ENCODE results near the gene FGGY.

DNA sequence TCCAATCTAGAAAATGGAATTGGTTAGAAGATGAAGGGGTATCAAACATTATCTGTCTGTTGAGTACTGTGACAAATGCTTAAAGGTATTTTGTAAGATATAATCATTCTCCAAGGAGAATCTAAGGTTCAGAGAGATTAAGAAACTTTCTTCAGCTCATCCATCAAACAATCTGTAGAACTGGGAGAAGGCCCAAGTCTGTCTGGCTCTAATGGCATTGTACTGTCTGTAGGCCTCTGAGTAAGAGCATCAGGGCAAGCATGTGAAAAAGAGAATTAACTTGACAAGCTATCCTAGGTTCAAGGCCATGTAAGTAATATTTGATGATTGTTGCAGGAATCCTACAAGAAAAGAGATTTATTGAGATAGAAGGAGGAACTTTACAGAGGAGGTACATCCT lies 5.3 kb upstream of the FGGY start:
- TF ChIP-seq, protein P1, sequence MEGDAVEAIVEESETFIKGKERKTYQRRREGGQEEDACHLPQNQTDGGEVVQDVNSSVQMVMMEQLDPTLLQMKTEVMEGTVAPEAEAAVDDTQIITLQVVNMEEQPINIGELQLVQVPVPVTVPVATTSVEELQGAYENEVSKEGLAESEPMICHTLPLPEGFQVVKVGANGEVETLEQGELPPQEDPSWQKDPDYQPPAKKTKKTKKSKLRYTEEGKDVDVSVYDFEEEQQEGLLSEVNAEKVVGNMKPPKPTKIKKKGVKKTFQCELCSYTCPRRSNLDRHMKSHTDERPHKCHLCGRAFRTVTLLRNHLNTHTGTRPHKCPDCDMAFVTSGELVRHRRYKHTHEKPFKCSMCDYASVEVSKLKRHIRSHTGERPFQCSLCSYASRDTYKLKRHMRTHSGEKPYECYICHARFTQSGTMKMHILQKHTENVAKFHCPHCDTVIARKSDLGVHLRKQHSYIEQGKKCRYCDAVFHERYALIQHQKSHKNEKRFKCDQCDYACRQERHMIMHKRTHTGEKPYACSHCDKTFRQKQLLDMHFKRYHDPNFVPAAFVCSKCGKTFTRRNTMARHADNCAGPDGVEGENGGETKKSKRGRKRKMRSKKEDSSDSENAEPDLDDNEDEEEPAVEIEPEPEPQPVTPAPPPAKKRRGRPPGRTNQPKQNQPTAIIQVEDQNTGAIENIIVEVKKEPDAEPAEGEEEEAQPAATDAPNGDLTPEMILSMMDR (IDR thresholded peaks at IDR 0.05), result no peak
- TF ChIP-seq POLR2A (IDR thresholded peaks at IDR 0.05), result no peak

Data from body of pancreas (tissue), 4 donors.